GM18505 (cell line): ENCODE data around the gene ALPG.
"Not testable (repeated sequence)": the region's sequence is repeated elsewhere in the genome, so short reads cannot be mapped to it uniquely, and the experiment has no call there.

Experiments used
- ATAC-seq: cut with Tn5 transposase; IDR thresholded peaks from one replicate; pipeline ENCODE4 v1.9.1; 2021; ENCODE audit not compliant: unreplicated experiment
- POLR2A ChIP-seq: IDR thresholded peaks from 4 replicates; pipeline ENCODE4 v1.6.1; 2011; ENCODE audit warnings: borderline replicate concordance; ENCODE audit not compliant: insufficient read depth, insufficient read length; ENCODE audit errors: extremely low read depth

Gene ALPG

DNA sequence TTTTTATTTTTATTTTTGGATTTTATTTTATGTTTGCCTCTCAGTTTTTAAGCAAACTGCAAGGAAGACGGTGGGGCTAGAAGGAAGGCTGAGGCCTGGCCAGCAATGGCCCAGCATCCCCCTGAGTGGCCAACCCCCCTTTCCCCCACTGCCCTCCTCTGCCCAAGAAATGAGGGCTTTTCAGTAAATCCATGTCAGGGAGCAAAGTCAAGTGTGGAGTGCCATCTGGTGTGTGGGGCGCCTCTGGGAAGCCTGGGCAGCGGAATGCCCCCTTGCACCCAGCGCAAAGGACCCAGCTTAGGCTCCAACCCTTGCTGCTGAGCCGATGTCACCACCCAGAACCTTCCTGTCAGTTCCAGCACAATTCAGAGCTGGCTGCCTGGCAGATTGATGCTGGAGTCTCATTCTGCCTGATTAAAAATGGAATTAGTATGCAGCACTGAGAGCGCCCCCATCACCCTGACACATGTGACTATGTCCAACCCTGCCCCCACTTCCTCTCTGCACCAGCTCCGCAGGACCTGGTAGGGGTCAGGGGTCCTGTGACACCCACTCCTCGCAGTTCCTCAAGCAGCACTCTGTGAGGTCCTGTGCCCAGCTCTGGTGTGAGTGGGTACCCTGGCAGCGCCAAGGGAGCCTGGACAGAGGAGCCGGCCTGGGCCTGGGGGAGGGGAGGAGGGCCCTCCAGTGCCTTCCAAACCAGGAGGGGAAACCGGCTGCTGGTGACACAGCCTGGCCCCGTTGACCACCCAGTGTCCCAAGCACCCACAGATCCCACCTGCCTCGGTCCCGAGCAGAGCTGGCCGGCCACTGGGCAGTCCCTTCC lies 37.3 kb upstream of the ALPG start:
- TF ChIP-seq POLR2A, result no peak
- ATAC-seq, result no peak

DNA sequence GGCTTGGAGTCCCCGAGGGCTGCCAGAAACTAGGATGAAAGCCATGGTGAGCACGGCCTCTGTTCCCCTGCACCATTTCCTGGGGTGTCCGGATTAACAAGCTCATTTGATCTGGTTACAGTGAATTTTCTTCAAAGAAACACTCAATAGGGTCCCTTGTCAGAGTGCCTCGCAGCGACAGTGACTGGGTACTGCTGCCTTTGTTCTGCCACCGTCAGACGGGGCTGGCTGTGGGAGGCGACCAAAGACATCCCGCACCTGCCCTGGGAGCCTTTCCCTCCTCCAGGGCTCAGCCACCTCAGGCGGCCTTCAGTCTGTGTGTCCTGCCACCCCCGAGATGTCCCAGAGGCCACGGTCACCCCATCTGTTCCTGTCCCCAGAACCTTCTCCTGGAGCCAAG lies 36.6 kb upstream of the ALPG start:
- not testable (repeated sequence) for ATAC-seq

DNA sequence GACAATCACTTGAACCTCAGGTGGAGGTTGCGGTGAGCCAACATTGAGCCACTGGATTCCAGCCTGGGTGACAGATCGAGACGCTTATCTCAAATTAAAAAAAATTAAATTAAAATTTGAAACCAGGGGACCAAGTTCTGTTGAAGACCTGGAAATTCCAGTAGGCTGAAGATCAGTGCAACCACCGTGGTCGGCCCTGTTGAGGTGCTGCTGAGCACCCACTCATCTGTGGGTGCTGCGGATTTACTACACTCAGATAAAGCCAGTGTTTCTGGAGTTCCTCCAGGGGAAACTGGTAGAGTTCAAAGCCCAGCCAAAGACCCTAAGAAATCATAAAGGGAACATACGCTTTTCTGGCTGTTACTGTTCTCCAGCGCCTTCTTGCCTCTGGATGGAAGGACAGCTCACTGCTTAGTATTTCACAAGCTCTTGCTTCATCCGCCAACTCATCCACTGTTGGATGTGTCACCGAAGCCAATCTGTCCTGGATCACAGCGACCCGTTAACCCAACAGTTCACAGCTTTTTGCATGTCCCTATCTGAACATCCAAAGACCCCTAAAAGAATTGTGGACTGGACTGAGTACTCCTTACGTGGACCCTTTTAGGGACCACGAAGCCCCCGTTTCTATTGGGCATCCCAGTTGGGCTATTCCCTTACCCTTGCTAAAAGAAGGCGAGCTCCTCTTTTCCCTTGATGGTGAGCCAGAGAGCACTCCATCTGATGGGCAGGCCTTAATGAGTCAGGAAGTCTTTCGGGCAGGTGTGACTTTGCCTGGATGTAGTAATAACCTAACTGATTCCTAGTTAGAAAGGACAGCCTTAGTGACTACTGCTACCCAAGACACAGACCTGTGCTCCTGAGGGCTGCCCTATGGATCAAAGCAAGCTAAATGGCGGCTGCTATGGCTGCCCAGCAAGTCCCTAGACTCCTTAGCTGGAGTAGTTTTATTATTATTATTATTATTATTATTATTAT lies 34.1 kb upstream of the ALPG start:
- no peak for ATAC-seq
- TF ChIP-seq POLR2A, result no peak

DNA sequence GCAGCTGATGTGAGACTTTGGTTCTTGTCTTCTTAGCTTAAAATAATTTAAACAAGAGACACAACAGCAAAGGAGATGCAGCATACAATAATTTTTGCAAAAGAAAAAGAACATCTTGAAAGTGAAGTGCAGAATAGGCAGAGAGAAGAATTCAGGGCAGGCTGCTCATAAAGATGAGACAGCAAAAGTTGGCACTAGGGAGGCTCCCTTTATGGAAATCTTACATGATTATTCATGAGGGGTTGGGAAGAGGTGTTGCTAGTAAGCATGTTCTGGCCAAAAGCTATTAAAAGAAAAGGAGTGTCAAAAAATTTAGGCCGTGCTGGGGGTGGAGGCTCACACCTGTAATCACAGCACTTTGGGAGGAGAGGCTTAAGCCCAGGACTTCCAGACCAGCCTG lies 32.3 kb upstream of the ALPG start:
- ATAC-seq, result no peak
- no peak for TF ChIP-seq POLR2A

DNA sequence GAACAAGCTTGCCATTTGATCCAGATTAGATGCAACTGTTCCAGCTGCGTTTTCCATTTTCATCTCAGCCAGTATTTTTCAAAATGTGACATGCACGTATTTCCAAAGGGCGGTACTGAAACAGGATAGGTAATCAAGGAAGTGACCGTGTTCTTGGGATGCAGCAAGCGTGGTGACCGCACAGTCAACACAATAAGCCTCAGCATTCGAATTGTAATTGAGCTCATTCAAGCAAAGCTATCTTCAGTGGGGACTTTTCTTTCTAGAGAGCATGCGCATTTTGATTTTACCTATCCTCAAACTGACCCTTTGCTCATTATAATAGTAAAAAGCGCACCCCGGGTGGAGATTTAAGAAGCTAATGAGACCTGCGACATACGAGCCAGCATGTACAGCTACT lies 31.5 kb upstream of the ALPG start:
- ATAC-seq, result no peak
- TF ChIP-seq POLR2A, result no peak

DNA sequence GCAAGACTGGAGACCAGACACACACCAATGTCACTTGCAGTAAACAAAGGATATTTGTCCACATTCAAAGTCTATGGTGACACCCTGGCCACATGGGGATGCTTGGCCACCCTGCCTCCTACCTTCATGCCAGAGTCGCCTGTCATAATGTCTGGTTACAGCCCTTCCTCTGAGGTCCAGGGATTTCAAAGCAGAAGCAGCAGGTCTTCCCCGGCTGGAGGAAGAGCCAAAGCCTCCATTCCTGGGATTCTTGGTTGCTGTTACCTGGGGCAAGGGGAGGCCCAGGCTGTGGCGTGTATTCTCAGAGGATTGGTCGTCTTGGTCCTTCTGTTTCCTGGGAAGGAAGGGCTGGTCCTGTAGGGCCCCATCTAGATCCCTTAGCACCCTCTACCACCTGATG lies 30.4 kb upstream of the ALPG start:
- ATAC-seq, result no peak
- TF ChIP-seq POLR2A, result no peak

DNA sequence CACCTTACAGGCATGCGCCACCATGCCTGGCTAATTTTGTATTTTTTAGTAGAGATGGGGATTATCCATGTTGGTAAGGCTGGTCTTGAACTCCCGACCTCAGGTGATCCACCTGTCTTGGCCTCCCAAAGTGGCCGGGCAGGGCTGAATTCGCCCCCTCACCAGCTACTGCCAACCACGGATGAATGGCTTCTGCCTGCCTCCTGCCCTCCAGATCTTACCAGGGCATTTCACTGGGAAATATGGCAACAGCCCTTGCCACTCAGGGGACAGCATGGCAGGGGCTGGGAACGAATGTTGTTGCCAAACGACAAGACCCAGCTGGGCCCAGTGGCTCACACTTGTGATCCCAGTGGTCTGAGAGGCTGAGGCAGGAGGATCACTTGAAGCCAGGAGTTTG lies 29.9 kb upstream of the ALPG start:
- ATAC-seq, result no peak
- TF ChIP-seq POLR2A, result no peak

DNA sequence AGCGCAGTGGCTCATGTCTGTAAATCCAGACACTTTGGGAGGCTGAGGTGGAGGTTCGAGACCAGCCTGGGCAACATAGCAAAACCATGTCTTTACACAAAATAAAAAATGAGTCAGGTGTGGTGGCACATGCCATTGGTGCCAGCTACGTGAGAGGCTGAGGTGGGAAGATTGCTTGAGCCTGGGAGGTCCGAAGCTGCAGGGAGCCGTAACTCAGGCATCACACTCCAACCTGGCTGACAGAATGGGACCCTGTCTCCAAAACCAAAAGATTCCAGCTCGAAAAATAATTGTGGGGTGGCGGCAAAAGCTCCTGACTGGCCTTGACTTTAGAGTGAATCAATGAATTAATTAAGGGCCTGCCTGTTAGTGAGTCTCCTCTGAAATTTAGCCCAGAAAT lies 29.3 kb upstream of the ALPG start:
- no peak for TF ChIP-seq POLR2A
- no peak for ATAC-seq

DNA sequence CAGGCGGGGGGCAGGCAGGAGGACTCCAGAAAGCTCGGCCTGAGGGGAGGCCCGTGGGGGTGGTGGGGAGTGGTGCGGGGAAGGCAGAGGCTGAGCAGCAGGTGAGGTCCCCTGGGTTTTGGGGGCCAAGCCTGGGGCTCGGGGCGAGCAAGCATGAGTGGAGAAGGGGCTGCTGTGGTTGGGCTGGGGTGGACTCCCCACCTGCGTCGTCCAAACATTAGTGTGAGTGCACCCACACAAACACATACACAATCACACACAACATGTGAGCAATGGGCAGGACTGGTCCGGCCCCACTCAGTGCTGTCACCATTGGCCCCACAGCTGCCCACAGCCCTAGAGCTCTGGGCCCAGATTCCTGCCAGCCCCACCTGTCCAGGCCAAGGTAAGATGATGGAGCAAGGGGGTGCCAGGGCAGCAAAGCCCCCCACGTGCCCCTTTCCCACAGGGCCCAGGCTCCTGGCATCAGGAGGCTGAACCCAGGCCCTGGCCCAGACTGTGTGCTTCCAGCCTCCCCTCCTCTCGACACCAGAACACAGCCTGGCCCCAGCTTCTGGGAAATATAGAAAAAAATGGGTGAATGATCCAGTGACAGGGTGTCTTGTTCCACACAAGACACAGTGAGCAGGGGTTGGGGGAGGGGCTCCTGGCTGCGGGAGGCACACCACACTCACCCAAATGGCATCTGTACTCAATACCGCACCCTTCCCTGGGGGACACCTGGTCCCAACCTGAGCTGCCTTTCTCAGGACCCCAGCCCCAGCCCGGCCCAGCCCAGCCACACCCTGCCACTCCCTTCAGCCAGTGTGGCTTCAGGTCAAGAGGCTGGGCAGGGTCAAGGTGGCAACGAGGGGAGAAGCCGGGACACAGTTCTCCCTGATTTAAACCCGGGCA lies 28.6 kb upstream of the ALPG start:
- no peak for TF ChIP-seq POLR2A

DNA sequence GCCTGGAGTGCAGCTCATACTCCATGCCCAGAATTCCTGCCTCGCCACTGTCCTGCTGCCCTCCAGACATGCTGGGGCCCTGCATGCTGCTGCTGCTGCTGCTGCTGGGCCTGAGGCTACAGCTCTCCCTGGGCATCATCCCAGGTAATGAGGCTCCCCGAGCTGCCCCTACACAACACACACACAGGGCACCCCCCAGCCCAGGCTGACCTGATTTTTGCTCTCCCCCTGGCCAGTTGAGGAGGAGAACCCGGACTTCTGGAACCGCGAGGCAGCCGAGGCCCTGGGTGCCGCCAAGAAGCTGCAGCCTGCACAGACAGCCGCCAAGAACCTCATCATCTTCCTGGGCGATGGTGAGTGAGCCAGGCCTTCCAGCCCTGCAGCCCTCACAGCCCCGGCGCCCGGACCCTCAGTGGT lies 27.9 kb upstream of the ALPG start, which contains the start of gene ALPP:
Gene ALPP, plus strand, starts transcription at position 17 of the 417 bp plus-strand sequence. Its CDS starts 52 bp downstream, at position 69.
- ATAC-seq, result not testable (repeated sequence)

More for the DNA sequence above, 28.6 kb upstream of the ALPG start:
- no peak for ATAC-seq

DNA sequence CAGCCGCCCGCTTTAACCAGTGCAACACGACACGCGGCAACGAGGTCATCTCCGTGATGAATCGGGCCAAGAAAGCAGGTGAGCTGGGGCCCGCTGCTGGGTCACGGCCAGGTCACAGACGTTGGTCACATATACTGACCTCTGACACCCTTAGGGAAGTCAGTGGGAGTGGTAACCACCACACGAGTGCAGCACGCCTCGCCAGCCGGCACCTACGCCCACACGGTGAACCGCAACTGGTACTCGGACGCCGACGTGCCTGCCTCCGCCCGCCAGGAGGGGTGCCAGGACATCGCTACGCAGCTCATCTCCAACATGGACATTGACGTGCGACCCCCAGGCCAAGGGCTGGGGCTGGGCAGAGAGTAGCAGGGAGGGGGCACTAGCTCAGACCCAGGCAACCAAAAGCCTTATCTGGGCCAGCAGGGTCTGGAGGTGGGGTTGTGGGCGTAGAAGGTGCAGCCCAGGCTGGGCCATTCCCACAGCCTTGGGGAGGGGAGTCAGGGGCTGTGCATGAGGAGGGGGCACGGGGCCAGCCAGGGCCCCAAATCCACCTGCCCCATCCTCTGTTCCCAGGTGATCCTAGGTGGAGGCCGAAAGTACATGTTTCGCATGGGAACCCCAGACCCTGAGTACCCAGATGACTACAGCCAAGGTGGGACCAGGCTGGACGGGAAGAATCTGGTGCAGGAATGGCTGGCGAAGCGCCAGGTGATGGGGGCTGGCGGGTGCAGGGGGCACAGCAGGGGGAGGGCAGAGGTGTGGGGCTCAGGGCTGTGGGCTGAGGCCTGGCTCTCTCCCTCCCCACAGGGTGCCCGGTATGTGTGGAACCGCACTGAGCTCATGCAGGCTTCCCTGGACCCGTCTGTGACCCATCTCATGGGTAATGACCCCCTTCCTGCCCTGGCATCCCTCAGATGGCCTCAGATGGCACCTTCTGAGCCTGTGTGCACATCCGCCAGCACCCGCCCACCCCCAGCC lies 26.7 kb upstream of the ALPG start:
- ATAC-seq, result not testable (repeated sequence)

DNA sequence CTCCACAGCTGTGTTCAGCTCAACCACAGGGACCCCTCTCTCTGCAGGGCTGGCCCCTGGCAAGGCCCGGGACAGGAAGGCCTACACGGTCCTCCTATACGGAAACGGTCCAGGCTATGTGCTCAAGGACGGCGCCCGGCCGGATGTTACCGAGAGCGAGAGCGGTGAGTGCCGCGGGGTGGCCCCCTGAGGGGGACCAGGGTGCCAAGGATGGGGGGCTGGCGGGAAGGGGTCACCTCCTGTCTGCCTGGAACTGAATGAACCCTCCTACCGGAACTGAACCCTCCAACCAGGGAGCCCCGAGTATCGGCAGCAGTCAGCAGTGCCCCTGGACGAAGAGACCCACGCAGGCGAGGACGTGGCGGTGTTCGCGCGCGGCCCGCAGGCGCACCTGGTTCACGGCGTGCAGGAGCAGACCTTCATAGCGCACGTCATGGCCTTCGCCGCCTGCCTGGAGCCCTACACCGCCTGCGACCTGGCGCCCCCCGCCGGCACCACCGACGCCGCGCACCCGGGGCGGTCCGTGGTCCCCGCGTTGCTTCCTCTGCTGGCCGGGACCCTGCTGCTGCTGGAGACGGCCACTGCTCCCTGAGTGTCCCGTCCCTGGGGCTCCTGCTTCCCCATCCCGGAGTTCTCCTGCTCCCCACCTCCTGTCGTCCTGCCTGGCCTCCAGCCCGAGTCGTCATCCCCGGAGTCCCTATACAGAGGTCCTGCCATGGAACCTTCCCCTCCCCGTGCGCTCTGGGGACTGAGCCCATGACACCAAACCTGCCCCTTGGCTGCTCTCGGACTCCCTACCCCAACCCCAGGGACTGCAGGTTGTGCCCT lies 25.2 kb upstream of the ALPG start:
- ATAC-seq, result not testable (repeated sequence)
